ENCODE measurements around the gene FHL3. TPM values are rescaled to one million over a fixed set of nuclear protein-coding genes. Genes with fewer than 3 reads are reported as not detected.
A peak's percentile ranks its signal among the peaks of the same experiment; 100 is the strongest.

Gene FHL3
- total RNA-seq (2022) (11.8 and 11.9 TPM in 2 replicates), Bru-seq, nascent RNA (percentile 56 among the genes with signal in this experiment), BruChase-seq, experiment 1, labeled RNA remaining after a 2-hour chase (percentile 58 among the genes with signal in this experiment), BruChase-seq, experiment 2, labeled RNA remaining after a 6-hour chase (percentile 64 among the genes with signal in this experiment)
- long read RNA-seq, transcript FHL3-201 (6 exons, 1,647 nt): major isoform, 5 of 16 reads
- long read RNA-seq, partial matches to known transcripts: 0 of 16 reads
- long read RNA-seq, other reads (novel, unspliced or antisense): 3 of 16 reads

GRCh38 chr1:38005195-38006007, at the start of gene FHL3:
Gene FHL3 (minus strand): TSS chr1:38005514. CDS start chr1:37999412, 6,102 bp downstream.
- POLR2A ChIA-PET: no interaction called here
- DNase-seq: peak; percentile 73 to 77
- intact Hi-C loops (cut with micrococcal nuclease; ENCODE audit: unreplicated experiment): no loop called here
- H3K27ac Mint-ChIP-seq (ENCODE audit: unreplicated experiment): peak within 1 kb of the TSS; percentile 63
- H3K36me3 ChIP-seq (ENCODE audit: control insufficient read depth, insufficient read depth, low read length): no peaks in the 10 kb centered on the region
- H3K4me1 Mint-ChIP-seq (ENCODE audit: low read depth, unreplicated experiment): peaks cover 9% of the 10 kb centered on the region
- no peaks in the 10 kb centered on the region for H3K9me3 ChIP-seq
- H3K9me3 Mint-ChIP-seq (ENCODE audit: unreplicated experiment): no peaks in the 10 kb centered on the region
- H3K4me3 ChIP-seq (ENCODE audit: low read depth, low read length): peak within 1 kb of the TSS; percentile 68
- no peaks in the 10 kb centered on the region for H3K27me3 Mint-ChIP-seq (ENCODE audit: insufficient read depth, unreplicated experiment)
- no peaks in the 10 kb centered on the region for H3K36me3 Mint-ChIP-seq (ENCODE audit: insufficient read depth, unreplicated experiment)
- no peaks in the 10 kb centered on the region for H3K27me3 ChIP-seq (replicated peaks; ENCODE audit: control insufficient read depth, insufficient read depth, low read length)
- CTCF ChIA-PET: no interaction called here
- H3K4me3 Mint-ChIP-seq (ENCODE audit: unreplicated experiment): peak within 1 kb of the TSS; percentile 86
- TF ChIP-seq CTCF (IDR thresholded peaks at IDR 0.05; ENCODE audit: insufficient read depth in 1 of 2, low read depth in 1 of 2, low read length in 1 of 2, severe bottlenecking in 1 of 2, unreplicated experiment in 1 of 2): no peak
- BruUV-seq (replicated peaks): no TSS peak
- peaks cover 17% of the 10 kb centered on the region for H3K4me1 ChIP-seq

GRCh38 chr1:38053416-38054091, 48.2 kb upstream of the FHL3 start:
- BruUV-seq (replicated peaks): no TSS peak
- H3K27me3 ChIP-seq (replicated peaks; ENCODE audit: control insufficient read depth, insufficient read depth, low read length): no peaks in the 10 kb centered on the region
- CTCF ChIA-PET: no interaction called here
- intact Hi-C loops (cut with micrococcal nuclease; ENCODE audit: unreplicated experiment): no loop called here
- POLR2A ChIA-PET: no interaction called here
- Mint-ChIP-seq H3K4me1 (ENCODE audit: low read depth, unreplicated experiment) (no peaks in the 10 kb centered on the region), H3K36me3 (ENCODE audit: insufficient read depth, unreplicated experiment) (no peaks in the 10 kb centered on the region), H3K27ac (ENCODE audit: unreplicated experiment) (no peak overlapping the region), H3K27me3 (ENCODE audit: insufficient read depth, unreplicated experiment) (no peaks in the 10 kb centered on the region), H3K4me3 (ENCODE audit: unreplicated experiment) (no peak overlapping the region), H3K9me3 (ENCODE audit: unreplicated experiment) (no peaks in the 10 kb centered on the region)
- H3K36me3 ChIP-seq (ENCODE audit: control insufficient read depth, insufficient read depth, low read length): no peaks in the 10 kb centered on the region
- TF ChIP-seq CTCF (IDR thresholded peaks at IDR 0.05; ENCODE audit: insufficient read depth in 1 of 2, low read depth in 1 of 2, low read length in 1 of 2, severe bottlenecking in 1 of 2, unreplicated experiment in 1 of 2): no peak
- H3K9me3 ChIP-seq: no peaks in the 10 kb centered on the region
- no peak for DNase-seq
- no peak overlapping the region for H3K4me3 ChIP-seq (ENCODE audit: low read depth, low read length)
- no peaks in the 10 kb centered on the region for H3K4me1 ChIP-seq

GRCh38 chr1:38052750-38053415, 47.6 kb upstream of the FHL3 start:
- no peaks in the 10 kb centered on the region for H3K4me1 Mint-ChIP-seq (ENCODE audit: low read depth, unreplicated experiment)
- POLR2A ChIA-PET: no interaction called here
- H3K27me3 Mint-ChIP-seq (ENCODE audit: insufficient read depth, unreplicated experiment): no peaks in the 10 kb centered on the region
- Histone ChIP-seq H3K9me3 (no peaks in the 10 kb centered on the region), H3K27me3 (replicated peaks; ENCODE audit: control insufficient read depth, insufficient read depth, low read length) (no peaks in the 10 kb centered on the region), H3K4me3 (ENCODE audit: low read depth, low read length) (no peak overlapping the region), H3K36me3 (ENCODE audit: control insufficient read depth, insufficient read depth, low read length) (no peaks in the 10 kb centered on the region), H3K4me1 (no peaks in the 10 kb centered on the region)
- no peak for DNase-seq
- BruUV-seq (replicated peaks): no TSS peak
- TF ChIP-seq CTCF (IDR thresholded peaks at IDR 0.05; ENCODE audit: insufficient read depth in 1 of 2, low read depth in 1 of 2, low read length in 1 of 2, severe bottlenecking in 1 of 2, unreplicated experiment in 1 of 2): no peak
- no peak overlapping the region for H3K27ac Mint-ChIP-seq (ENCODE audit: unreplicated experiment)
- no peaks in the 10 kb centered on the region for H3K9me3 Mint-ChIP-seq (ENCODE audit: unreplicated experiment)
- no peak overlapping the region for H3K4me3 Mint-ChIP-seq (ENCODE audit: unreplicated experiment)
- intact Hi-C loops (cut with micrococcal nuclease; ENCODE audit: unreplicated experiment): no loop called here
- CTCF ChIA-PET: no interaction called here
- no peaks in the 10 kb centered on the region for H3K36me3 Mint-ChIP-seq (ENCODE audit: insufficient read depth, unreplicated experiment)
